HG02870 (cell line): Measurements from ENCODE around the gene NME5.
"Not testable (repeated sequence)": the region's sequence is repeated elsewhere in the genome, so short reads cannot be mapped to it uniquely, and the experiment has no call there.

ENCODE experiments used
- ATAC-seq: cut with Tn5 transposase; IDR thresholded peaks from one replicate; pipeline ENCODE4 v1.9.1; 2021; ENCODE audit warnings: mild to moderate bottlenecking, moderate library complexity; ENCODE audit not compliant: unreplicated experiment

The NME5 gene

DNA sequence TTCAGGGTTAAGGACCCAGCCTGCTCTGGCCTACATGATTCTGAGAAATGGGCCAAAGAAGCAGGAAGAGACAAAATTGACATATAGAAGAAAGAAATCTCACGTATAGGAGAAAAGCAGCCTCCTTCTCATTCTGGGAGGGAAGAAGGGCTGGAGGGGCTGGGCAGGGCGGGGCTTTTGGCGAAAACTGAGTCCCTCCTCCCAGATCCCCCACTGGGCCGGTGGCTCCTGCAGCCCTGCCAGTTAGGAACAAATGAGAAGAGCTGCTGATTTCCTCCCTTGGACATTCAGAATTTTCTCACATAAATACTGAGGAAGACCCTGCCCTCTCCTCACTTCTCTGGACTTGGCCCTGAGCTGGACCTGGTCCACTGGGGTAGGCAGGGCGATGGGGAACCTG lies 55.5 kb downstream of the NME5 start, which contains the start of gene WNT8A:
Gene WNT8A (plus strand): TSS at position 332 of the 400 bp plus-strand sequence. CDS start 95 bp downstream, outside the sequence.
- no peak for ATAC-seq

- no peak for ATAC-seq
Measured at GRCh38 chr5:138082033-138082432, 57.2 kb downstream of the NME5 start.

- ATAC-seq, result no peak
Measured at GRCh38 chr5:138078006-138078643, 61.1 kb downstream of the NME5 start.

DNA sequence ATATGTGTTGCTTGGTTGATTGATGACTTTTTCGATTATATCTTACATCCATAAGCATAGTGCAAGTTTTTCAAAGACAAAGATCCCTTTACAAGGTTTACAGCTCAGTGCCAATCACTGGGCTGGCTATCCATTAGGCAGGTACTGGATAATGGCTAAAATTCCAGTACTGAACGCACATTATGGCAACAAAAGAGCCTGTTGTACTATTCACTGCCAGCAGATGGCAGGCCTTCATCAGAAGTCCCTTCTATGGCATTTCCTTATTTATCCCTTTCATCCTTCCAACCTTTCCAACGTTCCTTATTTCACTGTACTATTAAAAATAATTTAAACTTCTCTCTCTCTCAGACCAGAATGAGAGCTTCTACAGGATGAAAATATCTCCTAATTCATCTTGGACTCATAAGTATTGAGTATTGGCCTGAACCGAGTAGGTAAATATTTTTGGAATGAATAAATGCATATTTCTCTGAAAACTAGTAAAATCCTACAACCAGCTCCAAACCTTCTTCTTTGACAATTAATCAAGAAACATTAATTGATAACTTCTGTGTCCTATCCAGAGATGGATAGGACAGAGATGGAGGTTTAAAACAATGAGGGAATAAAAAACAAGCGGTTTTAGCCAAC lies 62.0 kb downstream of the NME5 start:
- ATAC-seq, result no peak

DNA sequence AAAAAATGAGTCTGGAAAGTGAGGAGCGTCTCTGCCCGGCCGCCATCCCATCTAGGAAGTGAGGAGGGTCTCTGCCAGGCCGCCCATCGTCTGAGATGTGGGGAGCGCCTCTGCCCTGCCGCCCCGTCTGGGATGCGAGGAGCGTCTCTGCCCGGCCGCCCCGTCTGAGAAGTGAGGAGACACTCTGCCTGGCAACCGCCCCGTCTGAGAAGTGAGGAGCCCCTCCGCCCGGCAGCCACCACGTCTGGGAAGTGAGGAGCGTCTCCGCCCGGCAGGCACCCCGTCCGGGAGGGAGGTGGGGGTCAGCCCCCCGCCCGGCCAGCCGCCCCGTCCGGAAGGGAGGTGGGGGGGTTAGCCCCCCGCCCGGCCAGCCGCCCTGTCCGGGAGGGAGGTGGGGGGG lies 69.2 kb downstream of the NME5 start:
- not testable (repeated sequence) for ATAC-seq

DNA sequence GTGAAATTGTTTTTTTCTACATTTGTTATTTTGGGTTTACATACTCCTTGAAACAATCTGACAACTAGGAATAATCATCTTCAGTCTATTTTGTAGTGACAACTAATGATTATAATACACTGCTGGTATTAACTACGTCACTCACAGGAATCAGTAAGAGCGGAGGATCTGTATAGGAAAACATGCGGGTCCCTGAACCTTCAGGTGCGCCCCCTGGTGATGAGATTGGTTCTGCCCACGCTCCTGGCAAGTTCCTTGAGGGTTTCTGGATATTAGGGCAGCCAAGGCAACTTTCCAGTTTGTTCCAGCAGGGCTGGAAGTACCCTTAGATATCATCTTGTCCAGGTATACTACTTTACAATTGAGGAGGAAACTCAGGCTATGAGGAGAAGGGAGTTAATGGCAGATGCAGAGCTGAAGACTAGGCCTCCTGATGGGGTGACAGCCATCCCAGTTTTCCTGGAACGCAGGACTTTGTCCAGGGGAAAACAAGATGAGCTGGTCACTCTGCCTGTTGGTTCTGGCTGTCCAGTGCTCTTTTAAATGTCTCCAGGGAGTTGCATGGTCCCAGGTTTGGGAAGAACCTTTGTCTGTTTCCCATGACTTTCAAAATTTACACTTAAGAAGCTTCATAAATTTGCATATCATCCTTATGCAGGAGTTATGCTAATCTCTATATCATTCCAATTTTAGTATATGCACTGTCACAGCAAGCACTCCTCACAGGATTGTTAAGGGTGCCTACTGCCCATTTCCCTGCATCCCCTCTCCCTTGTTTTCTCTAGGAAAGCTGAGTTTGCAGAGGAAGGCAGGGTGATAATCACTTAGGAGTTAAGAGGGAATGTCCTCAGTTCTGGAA lies 70.3 kb downstream of the NME5 start:
- no peak for ATAC-seq

DNA sequence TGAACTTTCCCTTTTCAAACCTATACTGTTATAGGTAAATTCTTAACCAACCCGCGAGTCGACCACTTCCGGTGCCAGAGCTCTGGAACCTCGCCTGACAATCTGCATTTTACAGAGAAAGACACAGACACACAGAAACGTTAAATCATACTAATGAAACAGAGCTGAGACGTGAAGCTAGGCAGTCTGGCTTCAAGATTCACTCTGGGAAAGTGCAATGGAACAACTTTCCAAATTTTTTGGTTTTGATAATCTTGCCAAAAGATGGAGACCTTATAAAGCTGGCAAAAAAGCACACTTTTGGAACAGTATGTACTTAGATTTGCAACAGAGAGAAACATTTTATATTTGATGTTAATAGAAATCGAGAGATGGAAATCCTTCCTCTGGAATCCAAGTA lies 71.3 kb downstream of the NME5 start:
- ATAC-seq, result no peak
